SK-N-MC (cell line): ENCODE results near the gene SDHAF4.

Experiments
- FOXP2 ChIP-seq: optimal IDR thresholded peaks from 2 replicates; pipeline ENCODE3; 2011; ENCODE audit warnings: mild to moderate bottlenecking, moderate library complexity; ENCODE audit not compliant: insufficient read depth; ENCODE audit errors: extremely low read length, control extremely low read depth
- POLR2AphosphoS5 ChIP-seq: IDR thresholded peaks from 2 replicates; pipeline ENCODE4 v1.6.1; 2012; ENCODE audit warnings: mild to moderate bottlenecking, low read depth, low read length, borderline replicate concordance

DNA sequence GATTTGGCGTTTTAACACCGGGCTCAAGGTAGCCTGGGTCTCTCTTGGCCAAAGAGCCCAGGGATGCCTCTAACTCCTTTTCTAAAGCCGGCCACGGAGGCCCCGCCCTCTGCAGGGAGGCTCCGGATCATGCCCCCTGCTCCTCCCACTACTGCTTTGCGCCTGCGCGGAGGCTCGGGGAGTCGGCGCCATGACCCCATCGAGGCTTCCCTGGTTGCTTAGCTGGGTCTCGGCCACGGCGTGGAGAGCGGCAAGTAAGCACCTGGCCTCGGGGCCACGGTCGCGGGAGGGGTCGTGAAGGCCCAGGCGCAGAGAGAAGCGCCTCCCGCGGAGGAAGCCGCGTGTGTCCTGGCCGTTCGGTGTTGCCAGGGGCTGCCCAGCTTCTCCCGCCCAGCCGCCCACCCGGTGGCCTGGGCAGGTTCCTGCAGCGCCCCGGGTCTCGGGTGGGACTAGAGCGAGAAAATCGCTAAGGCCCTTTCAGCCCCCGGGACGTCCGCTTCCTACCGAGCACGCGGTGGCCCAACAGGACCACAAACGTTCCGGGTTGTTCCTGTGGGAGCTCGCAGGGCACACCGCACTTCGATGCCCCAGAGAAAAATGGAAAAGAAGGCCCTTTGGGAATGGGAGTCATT, at the start of gene SDHAF4:
- peak; percentile 99 for TF ChIP-seq POLR2AphosphoS5
- no peak for TF ChIP-seq FOXP2
